Lower leg skin (tissue), 4 donors: ENCODE measurements around the gene SLC8A1. TPM values are rescaled to one million over a fixed set of nuclear protein-coding genes. Genes with fewer than 3 reads are reported as not detected.

Source experiments
- DNase-seq, 2 donors: peaks; one replicate each; pipeline ENCODE4 v3.0.0-alpha.2; 2019; ENCODE audit warnings: low spot score in 2 of 2
- H3K4me3 ChIP-seq: fragments of 200-600 bp; sonication (generic); 2 replicates; pipeline ENCODE4 v1.5.1; 2017; ENCODE audit warnings: mild to moderate bottlenecking, low read depth; ENCODE audit not compliant: poor library complexity, severe bottlenecking
- CTCF ChIP-seq, 3 donors: fragments of 450-650 bp; IDR thresholded peaks; one replicate each; pipeline ENCODE4 v1.5.1; 2016; ENCODE audit warnings: antibody characterized with exemption in 3 of 3, mild to moderate bottlenecking in 3 of 3, moderate library complexity in 2 of 3
- POLR2A ChIP-seq, 2 donors: fragments of 450-650 bp; IDR thresholded peaks; one replicate each; pipeline ENCODE4 v1.6.1; 2016 to 2017; ENCODE audit warnings: antibody characterized with exemption in 2 of 2, mild to moderate bottlenecking in 1 of 2, moderate library complexity in 1 of 2
- WGBS, 2 donors: methylation state at CpG; one replicate each; pipeline ENCODE4 v1.1.5; 2018; 5-methylcytosine and 5-hydroxymethylcytosine counted together
- intact Hi-C: fragments of 100-400 bp; cut with DNase I; formaldehyde crosslinking; loops from one replicate; pipeline ENCODE4 v1.15.0; 2023; ENCODE audit warnings: low total_unique reads
- total RNA-seq, 4 donors: library from RNA; depleted of rRNA; stranded (reverse); fragments of >200 nt; gene quantifications; one replicate each; pipeline ENCODE4 v1.1.0, GENCODE V29; 2016

SLC8A1 gene
- total RNA-seq, 4 donors from 2014 or later = 7.5 to 21.2 (median 13.0) TPM

GRCh38 chr2:40343902-40344301, 108.0 kb downstream of the SLC8A1 start:
- intact Hi-C loops = no loop called here
- no peak for TF ChIP-seq CTCF (IDR thresholded peaks at IDR 0.05)
- WGBS, 2 donors = 58 to 61% methylated on average over 2 of the region's 2 CpGs
- no peak overlapping the region for H3K4me3 ChIP-seq
- DNase-seq = no peak

- DNase-seq = no peak
- WGBS, 2 donors = 88 to 92% methylated on average over 1 of the region's 1 CpG
- intact Hi-C loops = no loop called here
- TF ChIP-seq CTCF (IDR thresholded peaks at IDR 0.05) (no peak), POLR2A (IDR thresholded peaks at IDR 0.05) (no peak)
- no peak overlapping the region for H3K4me3 ChIP-seq
Observed at GRCh38 chr2:40341198-40341597, 110.7 kb downstream of the SLC8A1 start.

GRCh38 chr2:40339026-40339425, 112.9 kb downstream of the SLC8A1 start:
- intact Hi-C loops = no loop called here
- TF ChIP-seq POLR2A (IDR thresholded peaks at IDR 0.05) (no peak), CTCF (IDR thresholded peaks at IDR 0.05) (no peak)
- 82 to 95% methylated on average over 3 of the region's 3 CpGs for WGBS, 2 donors
- no peak for DNase-seq
- H3K4me3 ChIP-seq = no peak overlapping the region

GRCh38 chr2:40332191-40332826, 119.6 kb downstream of the SLC8A1 start:
- intact Hi-C loops = no loop called here
- TF ChIP-seq CTCF (IDR thresholded peaks at IDR 0.05) (no peak), POLR2A (IDR thresholded peaks at IDR 0.05) (no peak)
- WGBS, 2 donors = 25 to 31% methylated on average over 7 of the region's 7 CpGs
- no peak overlapping the region for H3K4me3 ChIP-seq
- DNase-seq = peak in 1 of 2 donors; percentile 18

GRCh38 chr2:40330096-40330495, 121.8 kb downstream of the SLC8A1 start:
- no peak for TF ChIP-seq CTCF (IDR thresholded peaks at IDR 0.05)
- TF ChIP-seq POLR2A (IDR thresholded peaks at IDR 0.05) = no peak
- DNase-seq = no peak
- WGBS, 2 donors = 53 to 76% methylated on average over 3 of the region's 3 CpGs
- H3K4me3 ChIP-seq = no peak overlapping the region
- intact Hi-C loops = no loop called here

- WGBS, 2 donors = 75 to 85% methylated on average over 1 of the region's 1 CpG
- intact Hi-C loops = no loop called here
- H3K4me3 ChIP-seq = no peak overlapping the region
- no peak for TF ChIP-seq CTCF (IDR thresholded peaks at IDR 0.05)
- no peak for TF ChIP-seq POLR2A (IDR thresholded peaks at IDR 0.05)
- DNase-seq = no peak
Observed at GRCh38 chr2:40329739-40330030, 122.2 kb downstream of the SLC8A1 start.
